GM12878 (cell line): Measurements from ENCODE around the gene ANKRD13B. TPM values are rescaled to one million over a fixed set of nuclear protein-coding genes. Genes with fewer than 3 reads are reported as not detected.

Source experiments
- ATAC-seq: fragments of 200-7000 bp; cut with Tn5 transposase; 3 replicates; pipeline ENCODE4 v1.9.1; 2020; ENCODE audit warnings: mild to moderate bottlenecking, moderate library complexity
- BruUV-seq: library from RNA; stranded (reverse); fragments of 400-500 nt; replicated peaks from 2 replicates; lab custom pipeline; 2021; lab: Mats Ljungman, UMichigan
- CTCF ChIA-PET: fragments of 300-600 bp; sonication (Branson Sonifier 250); formaldehyde crosslinking; extraction: SDS; loops from one replicate; lab custom pipeline; 2021; ENCODE audit warnings: inconsistent platforms; lab: Yijun Ruan, JAX
- POLR2A ChIA-PET: fragments of 350-600 bp; formaldehyde crosslinking; extraction: SDS; loops from one replicate; lab custom pipeline; 2021; ENCODE audit warnings: inconsistent platforms; lab: Charles Lee
- RAD21 ChIA-PET: fragments of 300-600 bp; sonication (Branson Sonifier 250); formaldehyde crosslinking; loops from one replicate; lab custom pipeline; 2023; ENCODE audit warnings: antibody characterized with exemption; ENCODE audit not compliant: unreplicated experiment; lab: Charles Lee
- SMC1A ChIA-PET: fragments of 300-600 bp; sonication (Branson Sonifier 250); formaldehyde crosslinking; loops from one replicate; lab custom pipeline; 2023; ENCODE audit not compliant: unreplicated experiment, uncharacterized antibody; lab: Charles Lee
- DNase-seq: peaks from one replicate; pipeline ENCODE4 v3.0.0-alpha.2; 2011; ENCODE audit warnings: low read depth, low spot score
- FAIRE-seq: peaks from 3 replicates; lab custom pipeline; 2011; peaks lifted over from hg19 to GRCh38; lab: Jason Lieb, UNC
- H2AFZ ChIP-seq: 2 replicates; pipeline ENCODE4 v1.6.0; 2011; ENCODE audit warnings: low read depth, low read length, control low read depth; ENCODE audit not compliant: control insufficient read depth
- H3K27ac ChIP-seq: 2 replicates; pipeline ENCODE4 v1.5.1; 2011; ENCODE audit warnings: control low read depth; ENCODE audit not compliant: control insufficient read depth, insufficient read depth
- H3K27me3 ChIP-seq, 2 experiments: replicated peaks in 1 of 2; 2 replicates each; pipeline versions ENCODE4 v1.6.0 to v1.6.1; 2011; ENCODE audit warnings: low read length in 1 of 2; ENCODE audit not compliant: control insufficient read depth in 2 of 2, insufficient read depth in 2 of 2
- H3K36me3 ChIP-seq, 2 experiments: 2 replicates each; pipeline ENCODE4 v1.5.1; 2011; ENCODE audit warnings: low read length in 1 of 2; ENCODE audit not compliant: control insufficient read depth in 2 of 2, insufficient read depth in 2 of 2
- H3K4me1 ChIP-seq: 2 replicates; pipeline ENCODE4 v1.6.1; 2011; ENCODE audit warnings: mild to moderate bottlenecking, low read length, moderate library complexity, mixed read lengths; ENCODE audit not compliant: control insufficient read depth, insufficient read depth
- H3K4me2 ChIP-seq: 2 replicates; pipeline ENCODE4 v1.6.0; 2011; ENCODE audit warnings: control low read depth; ENCODE audit not compliant: control insufficient read depth, insufficient read depth
- H3K4me3 ChIP-seq: fragments of 200-600 bp; sonication (generic); 2 replicates; pipeline ENCODE4 v1.5.1; 2016
- H3K79me2 ChIP-seq: 2 replicates; pipeline ENCODE4 v1.6.0; 2011; ENCODE audit warnings: low read length; ENCODE audit not compliant: control insufficient read depth, insufficient read depth
- H3K9ac ChIP-seq: 2 replicates; pipeline ENCODE4 v1.8.0; 2011; ENCODE audit warnings: low read length, control low read depth, mixed read lengths; ENCODE audit not compliant: control insufficient read depth, insufficient read depth
- H3K9me3 ChIP-seq: replicated peaks from 3 replicates; pipeline ENCODE4 v1.5.1; 2011; ENCODE audit warnings: mild to moderate bottlenecking, low read length; ENCODE audit not compliant: control insufficient read depth, insufficient read depth
- H4K20me1 ChIP-seq: 2 replicates; pipeline ENCODE4 v1.6.0; 2011; ENCODE audit not compliant: control insufficient read depth, insufficient read depth
- EP300 ChIP-seq, 2 experiments: fragments of 150-350 bp in 1 of 2; IDR thresholded peaks; 2 replicates each; pipeline ENCODE4 v1.6.1; 2011 to 2012; ENCODE audit warnings: low read depth in 2 of 2, low read length in 2 of 2, borderline replicate concordance in 1 of 2, improper control_type of control experiment in 1 of 2, inconsistent platforms in 1 of 2; ENCODE audit not compliant: control insufficient read depth in 1 of 2
- RUNX3 ChIP-seq: IDR thresholded peaks from 2 replicates; pipeline ENCODE4 v1.6.1; 2012; ENCODE audit warnings: low read length, inconsistent platforms
- ZNF384 ChIP-seq: IDR thresholded peaks from 2 replicates; pipeline ENCODE4 v1.6.1; 2012; ENCODE audit warnings: low read depth, mild to moderate bottlenecking, low read length, improper control_type of control experiment, borderline replicate concordance
- ZZZ3 ChIP-seq: IDR thresholded peaks from 2 replicates; pipeline ENCODE4 v1.6.1; 2011; ENCODE audit warnings: low read depth; ENCODE audit not compliant: control insufficient read depth, insufficient read length
- WGBS: methylation state at CpG from one replicate; pipeline ENCODE4 v1.1.6; 2016; ENCODE audit warnings: low lambda C conversion rate; ENCODE audit not compliant: insufficient replicate concordance, insufficient coverage; ENCODE audit errors: missing lambda C conversion rate; 5-methylcytosine and 5-hydroxymethylcytosine counted together
- in situ Hi-C: fragments of 300-500 bp; cut with MboI; formaldehyde crosslinking; loops from 9 replicates; pipeline ENCODE4 v1.14.3; 2018; ENCODE audit warnings: mixed read lengths
- intact Hi-C: fragments of 100-400 bp; cut with micrococcal nuclease; formaldehyde crosslinking; loops from one replicate; pipeline ENCODE4 v1.14.2; 2022; ENCODE audit not compliant: unreplicated experiment
- polyA plus RNA-seq, 11 experiments: library from polyadenylated mRNA; depleted of rRNA in 4 of 11; unstranded in 6 of 11; stranded (reverse) in 5 of 11; fragments of >200 nt; fragmentation: Nextera tagmentation in 4 of 11; fragmentation: Illumina TruSeq in 1 of 11; extraction: Ambion mirVana in 4 of 11; extraction: Trizol in 1 of 11; gene quantifications; 1 replicate in 1 of 11; 2 replicates in 10 of 11; pipeline versions ENCODE4 v1.2.1 to v1.2.3, GENCODE V29; 2011 to 2016; ENCODE audit warnings: inconsistent platforms in 2 of 11, missing spikeins in 2 of 11, low read depth in 1 of 11
- total RNA-seq, 4 experiments: library from RNA; depleted of rRNA in 3 of 4; stranded (reverse); fragments of >200 nt in 3 of 4; fragmentation: Illumina TruSeq in 1 of 4; extraction: Trizol in 1 of 4; gene quantifications; 2 replicates each; pipeline versions ENCODE4 v1.2.1 to v1.2.3, GENCODE V29; 2013 to 2021
- TF ChIP-seq, protein P1 (sequence below): fragments of 450-650 bp; formaldehyde crosslinking; IDR thresholded peaks from 2 replicates; pipeline ENCODE4 v1.4.0; 2022; ENCODE audit warnings: mild to moderate bottlenecking, moderate library complexity

ANKRD13B gene
- total and polyA plus RNA-seq, 10 of the 15 experiments (the other 5 are each of a cell fraction or from before 2014, with no cell fraction given), result 0.18 to 15.0 (median 2.8) TPM

GRCh38 chr17:29613856-29614255, 20.9 kb downstream of the ANKRD13B start:
- Histone ChIP-seq H3K4me3 (peak overlapping the region; percentile 30; the same call in 1 of the 2 replicates), H3K9me3 (no peaks in the 10 kb centered on the region; the same call in 2 of the 3 replicates), H3K36me3 (no peaks in the 10 kb centered on the region), H3K27ac (no peak overlapping the region), H3K4me1 (peaks cover 38% of the 10 kb centered on the region), H3K79me2 (no peaks in the 10 kb centered on the region), H3K4me2 (peak overlapping the region; percentile 53), H2AFZ (peak overlapping the region; percentile 13), H4K20me1 (no peaks in the 10 kb centered on the region; the same call in 1 of the 2 replicates), H3K27me3 (peaks cover 4 to 6% of the 10 kb centered on the region in 2 experiments; a peak in 3 of 4 replicates), H3K9ac (no peak overlapping the region)
- BruUV-seq, result no TSS peak
- DNase-seq (no peak), ATAC-seq (no peak), FAIRE-seq (no peak)
- SMC1A ChIA-PET, result interaction anchor here (0.8 to 1.4 kb wide), 2 partner anchors 30 to 33 kb away, joined by 3 read pairs; no protein-coding TSS in a partner anchor
- CTCF ChIA-PET, result interaction anchor here (0.5 to 7.1 kb wide), 15 partner anchors 8 to 314 kb away, joined by 3 to 82 read pairs (median 4); partner anchors contain the start of gene ANKRD13B
- TF ChIP-seq, protein P1, sequence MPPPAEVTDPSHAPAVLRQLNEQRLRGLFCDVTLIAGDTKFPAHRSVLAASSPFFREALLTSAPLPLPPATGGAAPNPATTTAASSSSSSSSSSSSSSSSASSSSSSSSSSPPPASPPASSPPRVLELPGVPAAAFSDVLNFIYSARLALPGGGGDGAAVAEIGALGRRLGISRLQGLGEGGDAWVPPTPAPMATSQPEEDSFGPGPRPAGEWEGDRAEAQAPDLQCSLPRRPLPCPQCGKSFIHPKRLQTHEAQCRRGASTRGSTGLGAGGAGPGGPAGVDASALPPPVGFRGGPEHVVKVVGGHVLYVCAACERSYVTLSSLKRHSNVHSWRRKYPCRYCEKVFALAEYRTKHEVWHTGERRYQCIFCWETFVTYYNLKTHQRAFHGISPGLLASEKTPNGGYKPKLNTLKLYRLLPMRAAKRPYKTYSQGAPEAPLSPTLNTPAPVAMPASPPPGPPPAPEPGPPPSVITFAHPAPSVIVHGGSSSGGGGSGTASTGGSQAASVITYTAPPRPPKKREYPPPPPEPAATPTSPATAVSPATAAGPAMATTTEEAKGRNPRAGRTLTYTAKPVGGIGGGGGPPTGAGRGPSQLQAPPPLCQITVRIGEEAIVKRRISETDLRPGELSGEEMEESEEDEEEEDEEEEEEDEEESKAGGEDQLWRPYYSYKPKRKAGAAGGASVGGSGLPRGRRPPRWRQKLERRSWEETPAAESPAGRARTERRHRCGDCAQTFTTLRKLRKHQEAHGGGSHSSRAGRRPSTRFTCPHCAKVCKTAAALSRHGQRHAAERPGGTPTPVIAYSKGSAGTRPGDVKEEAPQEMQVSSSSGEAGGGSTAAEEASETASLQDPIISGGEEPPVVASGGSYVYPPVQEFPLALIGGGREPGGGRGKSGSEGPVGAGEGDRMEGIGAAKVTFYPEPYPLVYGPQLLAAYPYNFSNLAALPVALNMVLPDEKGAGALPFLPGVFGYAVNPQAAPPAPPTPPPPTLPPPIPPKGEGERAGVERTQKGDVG (CRISPR knock-in tag), result no peak
- no peak for TF ChIP-seq EP300 (IDR thresholded peaks at IDR 0.05; ENCODE audit: borderline replicate concordance in 1 of 2, control insufficient read depth in 1 of 2, low read depth in 2 of 2, low read length in 2 of 2)
- no peak for TF ChIP-seq RUNX3
- TF ChIP-seq ZNF384, result no peak
- TF ChIP-seq ZZZ3, result no peak
- WGBS, result 25% methylated on average over 13 of the region's 13 CpGs
- POLR2A ChIA-PET, result interaction anchor here (0.6 to 1.5 kb wide), 3 partner anchors 21 to 54 kb away, joined by 3 to 5 read pairs (median 4); partner anchors contain the start of gene ANKRD13B
- in situ Hi-C loops, result no loop called here
- RAD21 ChIA-PET, result interaction anchor here (0.9 to 3.1 kb wide), 8 partner anchors 19 to 243 kb away, joined by 3 to 20 read pairs (median 4); partner anchors contain the start of gene ANKRD13B
- intact Hi-C loops, result loop anchor here (1.0 to 10.0 kb wide), 3 partner anchors 34 to 321 kb away; partner anchors contain the start of gene SSH2
